Activated naive CD4-positive, alpha-beta T cell treated with anti-CD3 and anti-CD28 coated beads, Interleukin-2, amount 50 U/mL, for 24 hours (primary cell): ENCODE results near the gene YKT6.

Source experiments
- H3K27ac Mint-ChIP-seq: one replicate; pipeline ENCODE4 v1.8.0; 2021; ENCODE audit warnings: mild to moderate bottlenecking, mixed read lengths
- H3K27me3 Mint-ChIP-seq: one replicate; pipeline ENCODE4 v1.8.0; 2021; ENCODE audit warnings: mixed read lengths
- H3K36me3 Mint-ChIP-seq: one replicate; pipeline ENCODE4 v1.8.0; 2021; ENCODE audit warnings: mixed read lengths
- H3K4me1 Mint-ChIP-seq: one replicate; pipeline ENCODE4 v1.8.0; 2021; ENCODE audit warnings: mixed read lengths
- H3K4me3 Mint-ChIP-seq: one replicate; pipeline ENCODE4 v1.8.0; 2021; ENCODE audit warnings: mild to moderate bottlenecking, mixed read lengths
- H3K9me3 Mint-ChIP-seq: one replicate; pipeline ENCODE4 v1.8.0; 2021; ENCODE audit warnings: mixed read lengths

Gene YKT6

DNA sequence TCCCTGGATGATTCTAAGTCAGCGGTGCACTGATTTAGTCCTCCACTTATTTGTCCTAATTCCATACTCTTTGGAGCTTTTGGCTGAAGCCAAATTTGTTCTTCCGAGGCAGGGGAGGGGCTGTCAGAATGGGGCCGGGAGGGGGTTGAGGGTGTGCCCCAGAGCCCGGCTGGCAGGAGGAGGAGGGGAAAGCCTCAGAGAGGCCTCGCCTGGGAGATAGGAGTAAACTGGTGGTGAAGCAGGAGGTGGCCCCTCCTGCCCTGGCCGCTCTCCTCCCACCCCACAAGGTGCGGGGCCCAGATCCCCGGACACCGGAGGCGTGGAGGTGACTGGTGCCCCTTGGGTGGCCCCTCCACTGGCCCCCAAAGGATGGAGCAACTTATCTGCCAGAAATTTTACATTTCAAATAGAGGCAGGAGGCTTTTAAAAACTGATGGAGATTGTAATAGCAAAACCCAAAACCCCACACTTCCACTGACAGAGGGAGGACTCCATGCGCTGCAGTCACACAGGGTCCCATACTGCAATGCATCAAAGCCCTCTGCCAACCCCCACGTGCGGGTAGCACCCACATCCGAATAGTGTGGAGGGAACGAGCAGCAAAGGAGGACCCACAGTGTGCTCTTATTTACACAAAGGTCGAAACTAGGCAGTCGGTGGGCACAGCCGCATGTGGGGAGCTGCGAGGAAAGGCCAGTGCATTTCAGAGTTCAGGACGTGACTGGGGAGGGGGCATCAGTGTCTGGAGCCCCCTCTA lies 62.7 kb downstream of the YKT6 start:
- Mint-ChIP-seq H3K27me3 (no peaks in the 10 kb centered on the region), H3K4me1 (peaks cover 14% of the 10 kb centered on the region), H3K9me3 (no peaks in the 10 kb centered on the region), H3K4me3 (no peak overlapping the region), H3K36me3 (no peaks in the 10 kb centered on the region), H3K27ac (no peak overlapping the region)
